ENCODE data around the gene JMJD7.
A peak's percentile ranks its signal among the peaks of the same experiment; 100 is the strongest.

Gene JMJD7

DNA sequence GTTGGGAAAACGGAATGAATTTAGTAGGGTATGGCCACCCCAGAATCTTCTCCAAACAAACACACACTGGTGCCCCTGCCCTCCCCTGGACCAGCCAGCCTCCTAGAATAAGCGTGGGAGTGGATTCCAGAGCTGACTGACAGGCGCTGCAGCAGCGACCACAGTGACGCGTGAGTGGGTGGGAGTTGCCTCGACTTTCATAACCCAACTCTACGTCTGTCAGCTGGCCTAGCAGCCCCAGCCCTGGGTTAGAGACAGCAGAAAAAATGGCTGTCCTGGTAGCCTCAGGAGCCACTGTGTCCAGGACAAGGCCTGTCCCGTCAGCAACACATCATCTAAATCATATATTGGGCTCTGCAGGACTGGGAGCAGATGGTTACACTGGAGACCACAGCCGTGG, 20.7 kb downstream of the JMJD7 start:
- no peak for DNase-seq

DNA sequence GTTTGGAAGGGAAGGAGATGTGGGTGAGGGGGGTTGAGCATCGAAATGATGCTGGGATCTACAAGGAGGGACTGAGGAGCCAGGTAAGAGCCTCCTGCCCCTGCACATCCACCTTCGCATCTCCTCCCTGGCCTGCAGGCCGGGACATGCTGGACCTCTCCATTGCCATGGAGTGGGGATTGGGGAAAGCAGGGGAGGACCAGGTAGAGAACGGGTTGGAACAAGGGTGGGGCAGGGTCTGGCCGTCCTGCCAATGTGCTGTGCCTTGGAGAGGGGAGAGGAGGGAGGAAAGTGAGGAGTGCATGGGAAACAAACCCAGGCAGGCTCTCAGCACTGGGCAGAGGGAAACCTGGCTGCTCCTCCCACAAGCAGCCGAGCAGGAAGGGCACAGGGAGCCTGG, 21.3 kb downstream of the JMJD7 start:
- no peak for DNase-seq

DNA sequence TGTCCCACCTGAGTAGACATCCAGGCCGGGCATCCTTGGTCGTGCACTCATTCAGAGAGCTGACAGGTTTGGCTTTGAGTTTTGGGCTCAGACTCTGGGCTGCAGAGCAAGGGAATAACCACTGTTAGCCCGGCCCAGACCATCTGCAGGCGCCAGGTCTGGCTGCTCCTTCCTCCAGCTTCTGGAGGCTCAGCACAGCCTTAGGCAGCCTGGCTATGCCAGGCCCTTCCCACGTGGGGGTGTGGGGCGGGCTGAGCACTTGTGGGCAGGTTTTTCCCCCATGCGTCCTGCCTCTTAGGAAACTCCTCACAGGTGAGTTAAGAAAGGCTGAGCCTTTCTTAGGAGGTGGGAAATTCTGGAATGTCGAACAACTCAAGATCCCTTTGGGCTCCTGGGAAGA, 22.0 kb downstream of the JMJD7 start:
- DNase-seq, result no peak

DNA sequence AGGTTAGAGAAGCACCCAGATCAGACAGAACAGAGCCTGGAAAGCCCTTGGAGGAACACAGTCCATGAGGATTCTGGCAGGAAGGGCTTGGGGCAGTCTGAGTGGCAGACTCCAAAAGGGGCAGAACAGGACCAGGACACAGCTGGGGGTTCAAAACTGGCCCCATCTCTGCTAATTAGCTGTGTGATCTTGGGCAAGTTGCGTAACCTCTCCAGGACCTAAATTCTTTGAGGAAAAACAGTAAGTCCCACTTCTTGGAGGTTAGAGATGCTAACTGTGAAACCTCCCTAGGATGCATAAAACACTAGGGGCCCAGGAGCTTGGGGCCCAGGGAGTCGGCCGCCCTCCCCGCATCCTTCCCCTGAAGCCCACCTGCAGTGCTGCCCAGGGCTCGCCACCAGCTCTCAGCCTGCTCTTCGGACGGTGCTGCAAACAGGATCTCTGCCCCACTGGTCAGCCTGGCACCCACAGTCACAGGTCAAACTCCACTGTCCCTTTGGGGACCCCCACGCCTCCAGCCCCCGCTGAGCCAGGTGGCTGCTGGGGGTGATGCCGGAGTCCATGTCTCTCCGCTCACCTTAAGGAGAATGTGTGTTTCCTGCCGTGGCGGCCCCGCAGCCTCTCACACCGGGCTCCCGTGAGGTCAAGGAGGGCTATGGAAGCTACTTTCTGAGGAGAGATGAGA, 22.7 kb downstream of the JMJD7 start:
- DNase-seq, result no peak

DNA sequence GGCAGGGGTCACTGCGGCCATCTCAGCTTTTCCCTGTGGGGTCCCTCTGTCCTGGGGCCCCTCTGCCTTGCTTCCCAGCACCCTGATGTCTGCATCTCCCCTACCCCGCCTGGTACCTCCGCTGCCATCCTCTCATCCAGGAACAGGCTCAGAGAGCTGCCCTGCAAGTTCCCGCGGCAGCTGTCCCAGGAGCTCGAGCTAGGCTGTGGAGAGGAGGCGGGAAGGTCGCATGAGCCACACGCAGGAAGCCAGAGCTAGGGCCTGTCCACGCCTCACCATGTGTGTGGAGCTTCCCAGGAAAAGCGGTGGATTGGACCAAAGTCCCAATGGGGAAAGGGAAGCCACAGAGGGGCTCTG, 23.3 kb downstream of the JMJD7 start:
- no peak for DNase-seq

DNA sequence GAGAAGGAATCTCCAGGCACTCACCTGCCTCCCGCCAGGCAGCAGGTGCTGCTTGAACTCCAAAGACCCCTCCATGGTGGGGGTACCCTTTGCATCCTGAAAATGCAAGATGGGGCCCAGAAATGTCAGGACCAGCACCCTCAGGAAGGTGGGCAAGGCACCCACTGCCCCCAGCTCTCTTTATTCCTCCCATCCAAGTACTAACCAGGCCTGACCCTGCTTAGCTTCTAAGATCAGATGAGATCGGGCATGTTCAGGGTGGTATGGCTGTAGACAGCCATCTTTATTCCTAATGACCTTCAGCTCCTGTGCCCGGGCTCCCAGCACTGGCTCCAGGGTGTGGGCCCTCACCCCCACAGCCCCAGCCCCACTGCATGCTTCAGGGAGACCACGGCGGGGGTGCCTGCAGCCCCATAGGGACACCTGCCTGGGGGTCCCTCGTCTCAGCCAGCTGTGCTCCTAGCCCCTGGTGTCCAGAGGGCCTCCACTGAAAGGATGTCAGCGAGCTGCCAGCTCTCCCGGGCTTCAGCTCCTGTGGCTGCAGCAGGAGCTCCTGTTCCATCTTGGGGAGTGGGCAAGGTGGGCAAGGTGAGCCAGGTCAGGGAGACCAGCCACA, 24.0 kb downstream of the JMJD7 start:
- DNase-seq, result no peak

DNA sequence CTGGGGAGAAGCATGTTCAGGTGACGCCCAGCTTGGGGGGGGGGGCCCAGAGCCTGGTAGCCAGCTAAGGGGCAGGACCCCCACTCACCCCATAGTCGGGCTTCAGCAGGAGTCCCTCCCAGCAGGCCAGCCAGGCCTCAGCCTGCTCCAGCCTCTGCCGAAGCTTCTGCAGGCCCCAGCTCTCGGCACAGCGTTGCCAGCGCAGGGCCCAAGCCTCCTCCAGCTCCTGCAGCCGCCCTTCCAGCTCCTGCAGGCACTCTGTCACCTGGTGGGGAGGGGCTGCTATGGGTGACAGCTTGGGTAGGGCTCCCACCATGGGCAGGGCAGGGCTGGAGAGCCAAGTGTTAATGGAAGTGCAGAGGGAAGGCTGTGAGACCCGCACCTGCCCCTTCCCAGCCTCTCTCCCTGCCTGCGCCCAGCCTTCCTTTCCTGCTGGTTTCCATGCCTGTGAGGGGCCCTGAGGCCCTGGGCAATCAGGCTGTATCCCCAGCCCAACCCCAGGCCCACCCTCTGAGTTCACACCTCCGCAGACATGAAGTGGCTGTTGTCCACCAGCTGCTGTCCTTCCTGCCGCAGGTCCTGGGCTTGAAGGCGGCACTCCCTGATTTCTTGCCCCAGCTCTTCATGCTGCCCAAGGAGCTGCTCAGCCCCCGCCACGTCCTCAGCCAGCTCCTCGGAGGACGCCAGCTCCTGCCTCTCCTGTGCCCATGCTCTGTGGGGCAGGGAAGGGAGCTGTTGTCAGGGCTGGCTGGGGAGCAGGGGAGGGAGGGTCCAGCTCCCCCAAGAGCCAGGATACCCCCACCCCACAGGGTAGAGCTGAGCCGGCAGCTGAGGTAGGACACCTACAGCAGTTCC, 25.1 kb downstream of the JMJD7 start:
- DNase-seq, result no peak

DNA sequence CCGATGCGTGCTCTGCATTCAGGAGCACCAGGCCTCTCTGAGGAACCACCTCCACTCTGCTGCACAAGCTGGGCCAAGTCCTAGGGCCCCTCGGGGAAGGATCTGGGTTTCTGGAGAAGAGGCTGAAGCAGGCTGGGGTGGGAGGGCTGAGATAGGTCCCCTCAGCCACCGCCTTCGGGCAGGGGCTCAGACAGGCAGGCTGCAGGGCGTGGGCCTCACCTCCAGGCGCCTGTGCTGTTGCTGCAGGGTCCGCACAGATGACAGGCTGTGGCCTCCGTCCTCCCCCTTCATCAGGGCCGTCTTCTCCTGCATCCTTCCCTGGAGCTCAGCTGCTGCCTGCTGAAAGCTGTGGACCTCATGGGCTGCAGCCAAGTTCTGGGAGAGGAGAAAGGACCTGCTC, 25.9 kb downstream of the JMJD7 start:
- DNase-seq, result no peak

DNA sequence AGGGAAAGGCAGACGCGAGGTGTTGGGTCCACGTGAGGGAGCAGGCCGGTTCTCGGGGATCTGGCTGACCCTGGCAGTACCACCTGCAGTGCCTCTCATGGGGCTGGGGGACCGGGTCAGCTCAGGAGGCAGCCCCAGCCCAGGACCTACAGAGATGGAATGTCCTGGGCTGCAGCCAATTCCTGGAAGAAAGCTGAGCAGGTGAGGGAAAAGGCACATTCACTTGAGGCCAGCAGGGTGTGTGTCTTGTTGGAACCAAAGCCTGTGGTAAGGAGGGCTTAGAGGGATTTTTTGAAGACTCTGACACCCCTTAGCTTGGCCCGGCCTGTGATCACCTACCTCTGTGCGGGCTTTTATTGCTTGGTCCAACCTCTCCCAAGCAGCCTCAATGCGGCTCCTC, 26.6 kb downstream of the JMJD7 start:
- no peak for DNase-seq

DNA sequence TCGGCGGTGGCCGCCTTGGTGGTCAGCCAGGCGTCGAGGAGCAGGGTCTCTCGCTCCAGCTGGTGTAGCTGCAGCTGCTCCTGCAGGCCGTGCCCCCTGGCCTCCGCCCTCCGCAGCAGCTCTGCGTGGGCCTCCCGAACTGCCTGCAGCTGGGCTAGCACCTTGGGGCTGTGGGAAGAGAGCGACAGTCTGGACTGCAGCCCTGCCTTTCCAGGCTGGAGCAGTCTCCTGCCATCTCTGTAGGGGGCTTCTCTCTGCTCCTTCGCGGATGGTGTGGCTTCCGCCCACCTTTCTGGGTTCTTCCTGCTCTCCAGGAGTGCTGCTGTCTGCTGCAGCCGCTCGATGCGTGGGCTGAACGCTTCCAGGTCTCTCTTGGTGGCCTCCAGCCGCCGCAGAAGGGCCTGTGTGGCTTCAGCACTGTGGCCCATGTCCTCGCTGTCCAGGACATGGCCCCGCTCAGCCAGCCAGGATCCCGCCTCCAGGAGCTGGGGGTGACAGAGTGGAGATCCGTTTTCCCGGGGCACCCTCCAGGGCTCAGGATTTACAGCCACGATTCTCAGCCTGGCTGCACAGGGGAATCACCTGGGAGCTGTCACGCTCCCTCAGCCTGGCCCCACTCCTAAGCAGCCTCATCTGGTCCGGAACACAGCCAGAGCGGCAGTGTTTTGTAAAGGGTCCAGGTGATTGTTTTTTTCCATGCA, 27.5 kb downstream of the JMJD7 start:
- no peak for DNase-seq

DNA sequence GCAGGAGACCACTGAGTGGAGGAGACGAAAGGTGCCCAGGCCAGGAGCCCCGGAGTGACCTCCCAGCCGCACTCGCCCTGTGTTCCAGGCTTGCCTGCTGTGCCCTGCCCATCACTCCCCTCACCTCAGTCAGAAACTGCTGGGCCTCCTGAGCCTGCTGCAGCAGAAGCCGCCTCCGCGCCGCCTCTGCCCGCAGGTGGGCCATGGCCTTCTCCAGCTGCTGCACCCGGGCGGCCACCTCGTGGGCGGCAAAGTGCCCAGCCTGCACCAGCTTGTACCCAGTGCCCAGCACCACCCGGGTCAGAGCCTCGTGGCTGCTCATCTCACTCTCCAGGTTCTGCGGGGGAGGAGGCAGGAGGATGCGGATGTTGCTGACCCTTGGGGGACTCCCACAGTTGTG, 28.4 kb downstream of the JMJD7 start:
- DNase-seq, result no peak

DNA sequence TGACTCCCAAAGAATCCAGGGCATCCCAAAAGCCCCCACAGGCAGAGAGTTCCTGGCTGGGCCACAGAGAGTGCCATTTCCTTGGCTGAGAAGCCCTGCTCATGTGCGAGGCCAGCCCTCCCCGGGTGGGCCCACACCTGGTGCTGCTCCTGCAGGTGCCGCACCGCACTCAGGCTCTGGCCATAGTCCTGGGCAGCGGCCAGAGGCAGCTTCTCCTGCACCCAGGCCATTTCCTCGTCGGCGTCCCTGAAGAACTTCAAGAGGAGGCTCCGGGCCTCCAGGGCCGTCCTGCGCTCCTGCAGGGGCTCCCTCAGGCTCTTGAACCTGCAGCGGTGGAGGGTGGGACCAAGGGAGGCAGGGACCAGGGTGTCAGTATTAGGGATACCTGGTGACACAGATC, 28.8 kb downstream of the JMJD7 start:
- DNase-seq, result no peak

DNA sequence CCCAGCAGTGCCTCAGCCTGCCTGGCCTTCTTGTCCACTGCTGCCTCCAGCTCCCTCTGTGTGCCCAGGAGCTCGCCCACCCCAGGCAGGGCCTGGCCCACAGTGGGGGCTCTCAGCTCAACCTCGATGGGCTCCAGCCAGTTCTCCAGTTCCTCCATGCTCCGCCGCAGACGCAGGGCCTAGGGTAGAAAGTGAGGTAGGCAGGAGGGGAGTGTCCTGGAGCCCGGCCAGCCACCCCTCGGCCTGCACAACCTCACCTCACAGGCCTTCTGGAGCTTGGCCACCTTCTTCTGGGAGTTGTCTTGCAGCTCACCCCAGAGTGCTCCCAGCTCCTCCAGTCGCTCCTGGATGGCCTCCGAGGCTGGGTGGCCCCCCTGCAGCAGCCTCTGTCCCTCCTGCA, 29.4 kb downstream of the JMJD7 start:
- no peak for DNase-seq

DNA sequence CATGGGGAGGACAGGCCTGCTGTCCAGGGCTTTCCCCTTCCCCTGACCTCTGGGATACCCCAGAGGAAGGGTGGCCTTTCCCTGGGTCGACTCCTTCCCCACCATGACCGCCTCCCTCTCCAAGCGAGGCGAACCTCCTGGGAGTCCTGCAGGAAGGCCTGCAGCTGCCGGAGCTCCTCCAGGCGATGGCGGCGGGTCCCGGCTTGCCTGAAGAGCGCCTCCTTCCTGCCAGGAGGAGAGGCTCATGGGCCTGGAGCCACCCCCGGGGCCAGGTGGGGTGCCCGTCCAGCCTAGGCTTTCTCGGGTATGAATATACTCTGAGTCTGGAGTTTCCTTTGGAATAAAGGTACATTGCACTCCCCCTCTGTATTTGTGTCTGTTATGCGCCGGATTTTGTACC, 30.9 kb downstream of the JMJD7 start:
- no peak for DNase-seq

DNA sequence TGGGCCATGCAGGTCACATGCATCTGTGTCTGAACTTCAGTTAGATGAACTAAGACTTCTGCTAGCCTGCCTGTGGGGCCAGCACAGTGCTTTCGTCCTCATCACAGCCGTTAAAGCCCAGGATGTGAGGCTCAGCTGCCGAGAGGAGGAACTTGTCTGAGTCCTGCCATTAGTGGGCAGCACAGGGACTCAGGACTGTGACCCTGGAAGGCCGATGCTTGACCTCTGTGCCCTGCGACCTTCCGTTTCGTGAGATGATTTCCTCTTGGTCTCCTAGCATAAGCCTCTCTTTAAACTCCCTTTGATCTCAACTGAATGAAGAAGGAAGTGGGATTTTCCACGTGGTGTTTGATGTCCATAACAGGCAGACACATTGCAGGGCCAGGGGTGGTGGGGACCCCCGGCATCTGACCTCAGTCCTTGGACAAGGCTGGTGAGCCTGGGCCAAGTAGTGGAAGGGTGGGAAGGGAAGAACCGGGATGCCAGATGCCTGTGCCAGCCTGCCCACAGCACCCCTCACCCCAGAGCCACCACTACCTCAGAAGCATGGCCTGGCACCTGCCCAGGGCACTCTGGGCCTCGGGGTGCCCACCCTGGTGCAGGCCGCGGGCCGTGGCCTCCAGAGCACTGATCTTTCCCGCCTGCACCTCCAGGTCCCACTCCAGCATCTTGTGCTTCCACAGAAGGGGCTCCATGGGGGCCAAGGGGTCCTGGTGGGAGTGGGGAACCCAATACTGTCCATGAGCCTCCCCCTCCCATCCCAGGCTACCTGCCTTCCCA, 32.3 kb downstream of the JMJD7 start:
- DNase-seq, result no peak

DNA sequence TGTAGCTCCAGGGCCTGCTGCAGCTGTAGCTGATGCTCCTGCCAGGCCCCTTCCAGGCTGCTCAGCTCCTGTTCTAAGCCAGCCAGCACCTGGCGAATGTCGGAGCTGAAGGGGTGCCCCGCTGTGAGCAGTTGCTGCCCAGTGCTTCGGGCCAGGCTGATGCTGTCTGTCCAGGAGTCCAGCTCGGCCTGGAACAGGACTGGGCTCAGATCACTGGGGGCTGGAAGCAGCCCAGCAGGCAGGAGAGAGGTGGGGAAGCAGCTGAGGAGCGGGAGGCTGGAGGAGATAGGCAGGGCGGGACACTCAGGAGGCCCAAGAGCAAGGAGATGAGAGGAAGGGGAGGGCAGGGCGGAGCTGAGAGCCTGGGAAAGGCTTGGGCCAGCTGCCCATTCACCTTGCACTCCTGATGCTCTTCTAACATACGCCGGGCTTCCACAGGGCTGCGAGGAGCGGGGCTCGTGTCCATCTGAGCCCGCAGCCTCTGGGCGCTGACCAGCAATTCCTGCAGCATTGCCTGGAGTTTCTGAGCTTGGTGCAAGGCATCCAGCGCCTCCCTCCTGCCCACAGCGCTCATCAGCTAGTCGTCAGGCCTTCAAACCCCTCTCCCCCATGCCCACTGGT, 34.0 kb downstream of the JMJD7 start:
- DNase-seq, result no peak

DNA sequence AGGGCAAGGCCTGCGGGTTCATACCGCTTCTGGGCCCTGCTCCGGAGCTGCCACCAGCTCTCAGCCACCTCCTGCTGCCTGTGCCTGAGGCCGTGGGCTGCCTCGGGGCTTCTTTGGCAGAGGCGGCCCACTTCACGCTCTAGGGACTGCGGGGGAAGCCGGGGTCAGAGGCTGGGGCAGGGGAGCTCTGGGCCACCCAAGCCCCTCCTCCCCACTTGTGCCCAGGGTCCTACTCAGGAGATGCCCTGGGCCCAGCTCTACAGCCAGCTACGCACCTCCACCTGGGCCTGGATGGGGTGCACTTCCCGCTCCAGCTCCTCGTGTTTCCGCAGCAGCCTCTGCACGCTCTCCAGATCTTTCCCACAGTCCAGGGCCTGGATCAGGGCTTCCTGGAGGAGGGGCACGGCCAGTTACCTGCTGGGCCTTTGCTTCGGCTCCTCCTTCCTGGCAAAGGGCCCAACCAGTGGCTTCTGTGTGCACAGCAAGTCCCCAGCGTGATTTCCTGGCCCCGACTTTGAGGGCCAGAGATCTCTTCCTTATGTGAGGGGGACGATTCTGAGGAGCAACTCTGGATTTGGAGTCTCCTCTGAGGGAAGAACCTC, 34.7 kb downstream of the JMJD7 start:
- peak; percentile 77 for DNase-seq

DNA sequence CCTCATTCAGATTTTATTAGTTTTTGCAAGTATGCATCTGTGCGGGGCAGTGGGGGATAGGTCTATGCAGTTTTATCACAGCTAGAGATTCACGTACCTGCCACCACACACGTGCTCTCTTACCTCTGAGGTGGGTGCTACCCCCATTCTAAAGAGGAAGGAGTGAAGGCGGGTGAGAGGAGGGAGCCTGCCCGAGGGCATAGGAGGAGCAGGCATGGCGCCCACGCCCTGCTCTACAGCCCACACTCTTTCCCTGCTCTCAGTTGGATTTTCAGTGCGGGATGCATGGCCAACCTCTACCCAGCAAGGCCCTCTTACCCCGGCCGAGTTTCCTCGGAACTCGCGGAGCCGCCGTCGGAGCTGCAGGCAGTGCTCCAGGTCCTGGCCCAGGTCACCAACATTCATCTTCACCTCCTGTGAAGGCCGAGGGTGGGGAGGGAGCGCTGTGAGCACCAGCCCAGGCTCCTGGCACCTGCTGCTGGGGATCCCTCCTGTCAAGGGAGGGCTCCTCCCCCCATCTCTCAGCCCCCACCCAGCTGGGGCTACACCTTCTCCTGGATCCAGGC, 37.7 kb downstream of the JMJD7 start:
- no peak for DNase-seq

DNA sequence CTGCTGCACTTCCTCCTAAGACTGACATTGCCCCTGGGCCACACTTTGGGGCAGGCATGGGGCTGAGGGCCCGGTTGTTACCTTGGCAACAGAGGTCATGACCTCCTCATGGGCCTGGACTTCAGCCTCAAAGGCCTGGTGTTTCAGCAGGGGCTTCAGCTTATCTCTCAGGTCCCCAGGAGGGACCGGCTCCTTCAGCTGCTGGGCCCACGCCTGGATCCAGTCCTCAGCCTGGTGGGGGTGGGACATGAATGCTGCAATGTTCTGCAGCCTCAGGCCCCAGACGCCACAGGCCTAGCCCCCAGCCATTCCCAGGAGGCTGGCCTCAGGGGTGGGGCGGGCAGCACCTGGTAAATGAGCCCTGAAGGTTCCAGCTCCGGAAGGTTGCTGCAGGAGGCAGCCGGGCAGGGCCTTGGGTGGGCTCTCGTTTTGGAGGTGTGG, 38.4 kb downstream of the JMJD7 start:
- DNase-seq, result no peak

DNA sequence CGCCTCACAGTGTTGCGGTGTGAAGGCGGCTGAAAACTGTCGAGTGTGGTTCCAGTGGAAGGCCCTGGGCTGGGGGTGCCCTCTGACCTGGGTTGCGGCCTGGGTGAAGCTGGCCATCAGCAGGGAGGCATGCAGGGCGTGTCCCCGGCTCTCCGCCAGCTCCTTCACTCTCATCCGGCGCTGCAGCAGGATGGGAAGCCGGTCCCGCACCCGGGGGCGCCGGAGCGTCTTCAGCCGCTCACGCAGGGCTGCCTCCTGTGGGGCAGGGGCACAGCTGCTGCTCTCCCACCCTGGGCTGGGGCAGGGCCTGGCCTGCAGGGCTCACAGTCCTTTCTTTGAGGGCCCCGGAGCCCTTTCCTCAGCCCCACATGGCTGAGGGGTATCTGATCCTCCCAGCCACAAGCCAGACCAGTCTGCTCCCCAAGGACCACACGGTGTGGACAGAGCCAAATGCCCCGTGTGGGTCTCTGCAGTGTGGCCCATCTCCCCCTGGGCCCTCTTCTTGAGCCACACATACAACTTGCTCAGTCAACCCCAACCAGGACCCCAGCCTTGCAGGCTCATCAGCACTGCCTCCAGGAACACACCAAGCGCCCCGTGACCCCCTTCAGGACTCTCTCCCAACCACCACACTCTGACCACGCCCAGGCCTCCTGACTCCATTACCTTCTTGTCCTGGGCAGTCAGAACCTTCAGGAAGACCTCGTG, 39.1 kb downstream of the JMJD7 start:
- DNase-seq, result no peak

DNA sequence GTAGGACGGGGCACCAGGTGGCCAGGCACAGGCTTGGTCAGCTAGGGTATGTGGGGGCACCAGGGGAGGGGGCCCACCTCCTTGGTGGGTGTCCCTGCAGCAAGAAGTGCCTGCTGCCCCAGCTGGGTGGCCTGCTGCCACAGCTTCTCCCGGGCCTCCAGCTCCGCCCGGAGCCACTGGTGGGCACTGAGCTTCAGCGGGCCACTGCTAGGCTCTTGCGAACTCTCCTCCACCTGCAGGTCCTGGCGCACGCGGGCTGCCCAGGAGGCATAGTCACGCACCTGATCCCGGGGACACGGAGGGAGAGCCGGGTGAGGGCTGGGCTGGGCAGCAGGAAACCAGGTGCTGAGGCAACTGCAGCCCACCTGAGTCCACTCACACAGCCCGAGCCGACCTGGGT, 40.4 kb downstream of the JMJD7 start:
- DNase-seq, result no peak

All from DMS153 (cell line).